ENCODE results near the gene TBCEL. TPM values are rescaled to one million over a fixed set of nuclear protein-coding genes. Genes with fewer than 3 reads are reported as not detected.

Gene TBCEL
- total RNA-seq, 1 experiment from 2014 or later: 17.7 TPM

DNA sequence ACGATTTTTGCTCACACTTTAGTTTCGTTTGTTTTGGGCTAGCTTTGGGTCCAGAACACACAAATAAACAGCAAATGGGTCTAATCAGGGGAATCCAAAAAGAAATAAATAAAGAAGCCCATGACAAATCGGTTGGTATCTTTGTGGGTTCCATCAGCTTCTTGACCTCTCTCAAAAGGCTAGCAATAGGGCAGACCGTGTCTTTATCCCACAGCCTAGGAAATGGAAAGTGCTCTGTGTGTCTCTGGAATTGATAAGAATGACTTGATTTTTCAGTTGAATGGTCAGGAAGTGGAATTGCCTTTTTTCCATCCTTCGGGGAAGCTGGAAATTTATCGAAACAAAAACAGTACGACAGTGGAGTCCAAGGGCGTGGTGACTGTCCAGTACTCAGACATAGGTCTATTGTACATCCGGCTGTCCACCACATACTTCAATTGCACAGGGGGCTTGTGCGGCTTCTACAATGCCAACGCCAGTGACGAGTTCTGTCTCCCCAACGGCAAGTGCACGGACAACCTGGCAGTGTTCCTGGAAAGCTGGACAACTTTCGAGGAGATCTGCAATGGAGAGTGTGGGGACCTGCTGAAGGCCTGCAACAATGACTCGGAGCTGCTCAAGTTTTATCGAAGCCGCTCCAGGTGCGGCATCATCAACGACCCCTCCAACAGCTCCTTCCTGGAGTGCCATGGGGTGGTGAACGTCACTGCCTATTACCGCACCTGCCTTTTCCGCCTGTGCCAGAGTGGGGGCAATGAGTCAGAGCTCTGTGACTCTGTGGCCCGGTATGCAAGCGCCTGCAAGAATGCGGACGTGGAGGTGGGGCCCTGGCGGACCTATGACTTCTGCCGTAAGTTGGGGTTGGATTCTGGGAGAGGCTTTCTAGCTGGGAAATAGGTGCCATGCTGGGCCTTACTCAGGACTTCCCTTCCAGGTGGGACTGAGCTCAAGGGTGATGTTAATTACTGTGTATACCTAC is 105.7 kb downstream of the TBCEL start:
- H3K27me3 ChIP-seq (ENCODE audit: insufficient read depth, low read length): no peaks in the 10 kb centered on the region
- CTCF ChIA-PET: interaction anchor here (0.6 to 1.9 kb wide), 6 partner anchors 9 to 793 kb away, joined by 3 to 9 read pairs (median 4); partner anchors contain the start of gene ARHGEF12
- BruUV-seq (replicated peaks): no TSS peak
- TF ChIP-seq, protein P1, sequence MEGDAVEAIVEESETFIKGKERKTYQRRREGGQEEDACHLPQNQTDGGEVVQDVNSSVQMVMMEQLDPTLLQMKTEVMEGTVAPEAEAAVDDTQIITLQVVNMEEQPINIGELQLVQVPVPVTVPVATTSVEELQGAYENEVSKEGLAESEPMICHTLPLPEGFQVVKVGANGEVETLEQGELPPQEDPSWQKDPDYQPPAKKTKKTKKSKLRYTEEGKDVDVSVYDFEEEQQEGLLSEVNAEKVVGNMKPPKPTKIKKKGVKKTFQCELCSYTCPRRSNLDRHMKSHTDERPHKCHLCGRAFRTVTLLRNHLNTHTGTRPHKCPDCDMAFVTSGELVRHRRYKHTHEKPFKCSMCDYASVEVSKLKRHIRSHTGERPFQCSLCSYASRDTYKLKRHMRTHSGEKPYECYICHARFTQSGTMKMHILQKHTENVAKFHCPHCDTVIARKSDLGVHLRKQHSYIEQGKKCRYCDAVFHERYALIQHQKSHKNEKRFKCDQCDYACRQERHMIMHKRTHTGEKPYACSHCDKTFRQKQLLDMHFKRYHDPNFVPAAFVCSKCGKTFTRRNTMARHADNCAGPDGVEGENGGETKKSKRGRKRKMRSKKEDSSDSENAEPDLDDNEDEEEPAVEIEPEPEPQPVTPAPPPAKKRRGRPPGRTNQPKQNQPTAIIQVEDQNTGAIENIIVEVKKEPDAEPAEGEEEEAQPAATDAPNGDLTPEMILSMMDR (IDR thresholded peaks at IDR 0.05 in 2 of 3, conservative IDR thresholded peaks at IDR 0.05 in 1 of 3; ENCODE audit: borderline replicate concordance in 1 of 3, insufficient read depth in 1 of 3, low read depth in 2 of 3, low read length in 2 of 3): no peak
- TF ChIP-seq ZNF274 (IDR thresholded peaks at IDR 0.05; ENCODE audit: low read depth, low read length): no peak
- no peak for TF ChIP-seq ZFX (IDR thresholded peaks at IDR 0.05)
- TF ChIP-seq ELF1 (IDR thresholded peaks at IDR 0.05; ENCODE audit: borderline replicate concordance, low read depth): peak; percentile 87
- peak; percentile 97 for TF ChIP-seq FOSL1 (IDR thresholded peaks at IDR 0.05; ENCODE audit: low read depth)
- peak; percentile 76 for TF ChIP-seq POLR2AphosphoS5 (IDR thresholded peaks at IDR 0.05; ENCODE audit: low read depth, low read length)
- TF ChIP-seq, protein P2, sequence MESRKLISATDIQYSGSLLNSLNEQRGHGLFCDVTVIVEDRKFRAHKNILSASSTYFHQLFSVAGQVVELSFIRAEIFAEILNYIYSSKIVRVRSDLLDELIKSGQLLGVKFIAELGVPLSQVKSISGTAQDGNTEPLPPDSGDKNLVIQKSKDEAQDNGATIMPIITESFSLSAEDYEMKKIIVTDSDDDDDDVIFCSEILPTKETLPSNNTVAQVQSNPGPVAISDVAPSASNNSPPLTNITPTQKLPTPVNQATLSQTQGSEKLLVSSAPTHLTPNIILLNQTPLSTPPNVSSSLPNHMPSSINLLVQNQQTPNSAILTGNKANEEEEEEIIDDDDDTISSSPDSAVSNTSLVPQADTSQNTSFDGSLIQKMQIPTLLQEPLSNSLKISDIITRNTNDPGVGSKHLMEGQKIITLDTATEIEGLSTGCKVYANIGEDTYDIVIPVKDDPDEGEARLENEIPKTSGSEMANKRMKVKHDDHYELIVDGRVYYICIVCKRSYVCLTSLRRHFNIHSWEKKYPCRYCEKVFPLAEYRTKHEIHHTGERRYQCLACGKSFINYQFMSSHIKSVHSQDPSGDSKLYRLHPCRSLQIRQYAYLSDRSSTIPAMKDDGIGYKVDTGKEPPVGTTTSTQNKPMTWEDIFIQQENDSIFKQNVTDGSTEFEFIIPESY (IDR thresholded peaks at IDR 0.05; ENCODE audit: extremely low read depth, insufficient replicate concordance, low read length): peak; percentile 74
- TF ChIP-seq, protein P3, sequence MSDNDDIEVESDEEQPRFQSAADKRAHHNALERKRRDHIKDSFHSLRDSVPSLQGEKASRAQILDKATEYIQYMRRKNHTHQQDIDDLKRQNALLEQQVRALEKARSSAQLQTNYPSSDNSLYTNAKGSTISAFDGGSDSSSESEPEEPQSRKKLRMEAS (IDR thresholded peaks at IDR 0.05): peak; percentile 71
- TF ChIP-seq EGR1 (IDR thresholded peaks at IDR 0.05; ENCODE audit: low read depth): no peak
- no peak for TF ChIP-seq SIN3A (IDR thresholded peaks at IDR 0.05; ENCODE audit: low read depth)
- TF ChIP-seq, protein P4, sequence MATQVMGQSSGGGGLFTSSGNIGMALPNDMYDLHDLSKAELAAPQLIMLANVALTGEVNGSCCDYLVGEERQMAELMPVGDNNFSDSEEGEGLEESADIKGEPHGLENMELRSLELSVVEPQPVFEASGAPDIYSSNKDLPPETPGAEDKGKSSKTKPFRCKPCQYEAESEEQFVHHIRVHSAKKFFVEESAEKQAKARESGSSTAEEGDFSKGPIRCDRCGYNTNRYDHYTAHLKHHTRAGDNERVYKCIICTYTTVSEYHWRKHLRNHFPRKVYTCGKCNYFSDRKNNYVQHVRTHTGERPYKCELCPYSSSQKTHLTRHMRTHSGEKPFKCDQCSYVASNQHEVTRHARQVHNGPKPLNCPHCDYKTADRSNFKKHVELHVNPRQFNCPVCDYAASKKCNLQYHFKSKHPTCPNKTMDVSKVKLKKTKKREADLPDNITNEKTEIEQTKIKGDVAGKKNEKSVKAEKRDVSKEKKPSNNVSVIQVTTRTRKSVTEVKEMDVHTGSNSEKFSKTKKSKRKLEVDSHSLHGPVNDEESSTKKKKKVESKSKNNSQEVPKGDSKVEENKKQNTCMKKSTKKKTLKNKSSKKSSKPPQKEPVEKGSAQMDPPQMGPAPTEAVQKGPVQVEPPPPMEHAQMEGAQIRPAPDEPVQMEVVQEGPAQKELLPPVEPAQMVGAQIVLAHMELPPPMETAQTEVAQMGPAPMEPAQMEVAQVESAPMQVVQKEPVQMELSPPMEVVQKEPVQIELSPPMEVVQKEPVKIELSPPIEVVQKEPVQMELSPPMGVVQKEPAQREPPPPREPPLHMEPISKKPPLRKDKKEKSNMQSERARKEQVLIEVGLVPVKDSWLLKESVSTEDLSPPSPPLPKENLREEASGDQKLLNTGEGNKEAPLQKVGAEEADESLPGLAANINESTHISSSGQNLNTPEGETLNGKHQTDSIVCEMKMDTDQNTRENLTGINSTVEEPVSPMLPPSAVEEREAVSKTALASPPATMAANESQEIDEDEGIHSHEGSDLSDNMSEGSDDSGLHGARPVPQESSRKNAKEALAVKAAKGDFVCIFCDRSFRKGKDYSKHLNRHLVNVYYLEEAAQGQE (IDR thresholded peaks at IDR 0.05; ENCODE audit: low read depth): no peak
- TF ChIP-seq JUND (IDR thresholded peaks at IDR 0.05): peak; percentile 97
- peak; percentile 87 for TF ChIP-seq CBX3 (IDR thresholded peaks at IDR 0.05; ENCODE audit: low read depth)
- peak; percentile 68 for TF ChIP-seq YY1 (IDR thresholded peaks at IDR 0.05; ENCODE audit: extremely low read depth, insufficient replicate concordance, low read depth, low read length)
- no peak for TF ChIP-seq TCF7L2 (IDR thresholded peaks at IDR 0.05; ENCODE audit: borderline replicate concordance, extremely low read depth, insufficient read depth, insufficient read length)
- TF ChIP-seq POLR2A (IDR thresholded peaks at IDR 0.05; ENCODE audit: borderline replicate concordance, extremely low read depth, insufficient read depth, insufficient read length): no peak
- TF ChIP-seq RAD21 (IDR thresholded peaks at IDR 0.05; ENCODE audit: low read depth): no peak
- peak; percentile 79 for TF ChIP-seq CEBPB (IDR thresholded peaks at IDR 0.05; ENCODE audit: low read depth)

More for the DNA sequence above, 105.7 kb downstream of the TBCEL start:
- intact Hi-C loops (cut with micrococcal nuclease): no loop called here
- Histone ChIP-seq H3K27ac (ENCODE audit: low read depth, low read length) (peak overlapping the region; percentile 19; the same call in 1 of the 2 replicates), H3K9ac (ENCODE audit: low read length) (peak overlapping the region; percentile 34), H3K79me2 (ENCODE audit: insufficient read depth, low read length) (no peaks in the 10 kb centered on the region), H2AFZ (ENCODE audit: low read depth, low read length, poor library complexity, severe bottlenecking) (peak overlapping the region; percentile 20), H3K36me3 (ENCODE audit: control insufficient read depth in 1 of 2, insufficient read depth in 2 of 2, low read length in 2 of 2) (no peaks in the 10 kb centered on the region), H4K20me1 (ENCODE audit: insufficient read depth) (no peaks in the 10 kb centered on the region), H3K9me3 (ENCODE audit: control insufficient read depth in 1 of 2, insufficient read depth in 1 of 2, low read depth in 1 of 2, low read length in 2 of 2) (no peaks in the 10 kb centered on the region), H3K4me2 (ENCODE audit: low read length) (peak overlapping the region; percentile 72), H3K9me2 (ENCODE audit: insufficient read depth) (no peaks in the 10 kb centered on the region), H3K4me1 (ENCODE audit: control insufficient read depth in 1 of 2, insufficient read depth in 2 of 2, low read length in 2 of 2) (peaks cover 25 to 33% of the 10 kb centered on the region in 2 experiments), H3K4me3 (replicated peaks in 1 of 2; ENCODE audit: low read depth in 1 of 2, low read length in 2 of 2) (peak overlapping the region in 1 of 2 experiments; percentile 43; a peak in 3 of 4 replicates)
- ATAC-seq (peak; percentile 93), DNase-seq (ENCODE audit: low read depth, low spot score) (peak; percentile 87)
- ChIA-PET POLR2A (no interaction called here), RAD21 (ENCODE audit: low non-redundant PET in 1 of 2, low total read pairs in 2 of 2, uncharacterized antibody in 2 of 2, unreplicated experiment in 2 of 2) (no interaction called here)
